ENCODE measurements around the gene FBXL3.

Gene FBXL3

DNA sequence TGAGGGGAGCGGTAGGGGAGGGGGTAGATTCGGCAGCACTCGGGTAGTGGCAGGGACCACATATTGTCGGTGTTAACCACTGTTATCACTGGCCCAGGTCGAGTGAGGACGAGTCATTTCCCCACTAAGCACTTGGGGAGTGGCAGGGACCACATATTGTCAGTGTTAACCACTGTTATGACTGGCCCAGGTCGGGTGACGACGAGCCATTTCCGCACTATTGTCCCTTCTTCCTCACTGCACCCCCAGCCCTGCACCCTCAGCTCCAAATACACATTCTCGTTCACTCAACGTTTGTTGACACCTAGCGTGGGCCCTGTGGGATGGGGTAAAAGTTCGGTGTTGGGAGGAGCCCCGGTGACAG lies 35.5 kb downstream of the FBXL3 start:
- Histone ChIP-seq H3K79me2 (ENCODE audit: control insufficient read depth, insufficient read depth, low read length, poor library complexity) (peaks cover 5% of the 10 kb centered on the region), H3K27ac (ENCODE audit: low read depth, low read length) (no peak overlapping the region), H2BK12ac (ENCODE audit: low read length) (peak overlapping the region; percentile 11), H4K8ac (ENCODE audit: low read depth, low read length) (peak overlapping the region; percentile 95), H3K9ac (ENCODE audit: low read length) (peak overlapping the region; percentile 67), H3K4me2 (ENCODE audit: low read length) (peak overlapping the region; percentile 83), H3K18ac (ENCODE audit: low read length) (peak overlapping the region; percentile 8), H3K4me3 (ENCODE audit: low read depth, low read length) (peak overlapping the region; percentile 87), H2AFZ (ENCODE audit: insufficient read depth, low read length, poor library complexity) (peak overlapping the region; percentile 89), H3K23ac (ENCODE audit: low read length) (no peak overlapping the region), H4K12ac (ENCODE audit: low read depth, low read length) (peak overlapping the region; percentile 78), H2AK5ac (ENCODE audit: low read length) (peak overlapping the region; percentile 74), H4K91ac (ENCODE audit: low read depth, low read length) (peak overlapping the region; percentile 60), H3K27me3 (ENCODE audit: insufficient read depth, low read length) (no peaks in the 10 kb centered on the region), H3K14ac (ENCODE audit: low read length) (peak overlapping the region; percentile 82), H2BK120ac (ENCODE audit: insufficient read depth, low read length, poor library complexity) (peak overlapping the region; percentile 32), H3K9me3 (ENCODE audit: insufficient read depth, low read depth, low read length) (no peaks in the 10 kb centered on the region), H3K79me1 (ENCODE audit: low read length) (peaks cover 8% of the 10 kb centered on the region), H3K4ac (ENCODE audit: low read depth, low read length) (peak overlapping the region; percentile 37), H3K4me1 (ENCODE audit: control insufficient read depth in 1 of 2, insufficient read depth in 2 of 2, low read length in 2 of 2) (peaks cover 6% of the 10 kb centered on the region in 2 experiments), H3K36me3 (ENCODE audit: control insufficient read depth in 1 of 2, insufficient read depth in 2 of 2, low read length in 2 of 2) (peaks cover 0 to 7% of the 10 kb centered on the region in 2 experiments), H2BK5ac (ENCODE audit: low read depth, low read length, poor library complexity) (peak overlapping the region; percentile 38)
- DNase-seq = no peak
- WGBS (ENCODE audit: extremely low coverage, insufficient coverage, insufficient read length) = no CpG with 5 or more reads among the region's 15 CpGs

DNA sequence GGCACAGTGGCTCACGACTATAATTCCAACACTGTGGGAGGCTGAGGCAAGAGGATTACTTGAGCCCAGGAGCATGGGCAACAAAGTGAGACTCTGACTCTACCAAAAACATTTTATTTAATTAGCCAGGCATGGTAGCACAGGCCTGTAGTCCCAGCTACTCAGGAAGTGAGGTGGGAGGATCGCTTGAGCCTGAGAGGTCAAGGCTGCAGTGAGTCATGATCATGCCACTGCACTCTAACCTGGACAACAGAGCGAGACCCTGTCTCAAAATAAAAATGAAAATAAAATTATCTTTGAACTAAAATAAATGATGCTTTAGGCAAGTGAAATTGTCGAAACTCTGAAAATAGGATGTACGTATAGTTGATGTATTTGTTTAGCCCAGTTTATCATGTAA lies 43.3 kb downstream of the FBXL3 start:
- no peak overlapping the region for H3K14ac ChIP-seq (ENCODE audit: low read length)
- no peaks in the 10 kb centered on the region for H3K79me1 ChIP-seq (ENCODE audit: low read length)
- no peak overlapping the region for H4K8ac ChIP-seq (ENCODE audit: low read depth, low read length)
- H3K27me3 ChIP-seq (ENCODE audit: insufficient read depth, low read length) = no peaks in the 10 kb centered on the region
- WGBS (ENCODE audit: extremely low coverage, insufficient coverage, insufficient read length) = no CpG with 5 or more reads among the region's 5 CpGs
- H3K27ac ChIP-seq (ENCODE audit: low read depth, low read length) = no peak overlapping the region
- DNase-seq = peak in 1 of 2 donors; percentile 40
- H2BK5ac ChIP-seq (ENCODE audit: low read depth, low read length, poor library complexity) = no peak overlapping the region
- no peaks in the 10 kb centered on the region for H3K79me2 ChIP-seq (ENCODE audit: control insufficient read depth, insufficient read depth, low read length, poor library complexity)
- H3K9me3 ChIP-seq (ENCODE audit: insufficient read depth, low read depth, low read length) = no peaks in the 10 kb centered on the region
- no peak overlapping the region for H2AFZ ChIP-seq (ENCODE audit: insufficient read depth, low read length, poor library complexity)
- H2BK12ac ChIP-seq (ENCODE audit: low read length) = no peak overlapping the region
- no peaks in the 10 kb centered on the region for H3K36me3 ChIP-seq (ENCODE audit: control insufficient read depth in 1 of 2, insufficient read depth in 2 of 2, low read length in 2 of 2)
- no peak overlapping the region for H3K4ac ChIP-seq (ENCODE audit: low read depth, low read length)
- no peak overlapping the region for H3K4me2 ChIP-seq (ENCODE audit: low read length)
- H2BK120ac ChIP-seq (ENCODE audit: insufficient read depth, low read length, poor library complexity) = no peak overlapping the region
- H2AK5ac ChIP-seq (ENCODE audit: low read length) = no peak overlapping the region
- H3K23ac ChIP-seq (ENCODE audit: low read length) = no peak overlapping the region
- H4K12ac ChIP-seq (ENCODE audit: low read depth, low read length) = no peak overlapping the region
- no peak overlapping the region for H3K18ac ChIP-seq (ENCODE audit: low read length)
- H3K4me3 ChIP-seq (ENCODE audit: low read depth, low read length) = no peak overlapping the region
- no peaks in the 10 kb centered on the region for H3K4me1 ChIP-seq (ENCODE audit: control insufficient read depth in 1 of 2, insufficient read depth in 2 of 2, low read length in 2 of 2)
- no peak overlapping the region for H3K9ac ChIP-seq (ENCODE audit: low read length)
- H4K91ac ChIP-seq (ENCODE audit: low read depth, low read length) = no peak overlapping the region

- Histone ChIP-seq H3K23ac (ENCODE audit: low read length) (no peak overlapping the region), H3K79me1 (ENCODE audit: low read length) (peaks cover 2% of the 10 kb centered on the region), H4K12ac (ENCODE audit: low read depth, low read length) (no peak overlapping the region)
Measured at GRCh38 chr13:76982061-76982460, 44.9 kb downstream of the FBXL3 start.

GRCh38 chr13:76980075-76980718 lies 46.8 kb downstream of the FBXL3 start:
- Histone ChIP-seq H3K23ac (ENCODE audit: low read length) (no peak overlapping the region), H3K4me3 (ENCODE audit: low read depth, low read length) (no peak overlapping the region), H3K9ac (ENCODE audit: low read length) (no peak overlapping the region), H2BK120ac (ENCODE audit: insufficient read depth, low read length, poor library complexity) (no peak overlapping the region), H3K18ac (ENCODE audit: low read length) (no peak overlapping the region), H4K12ac (ENCODE audit: low read depth, low read length) (no peak overlapping the region), H2AFZ (ENCODE audit: insufficient read depth, low read length, poor library complexity) (peak overlapping the region; percentile 25), H2AK5ac (ENCODE audit: low read length) (no peak overlapping the region), H3K79me1 (ENCODE audit: low read length) (peaks cover 2% of the 10 kb centered on the region), H3K79me2 (ENCODE audit: control insufficient read depth, insufficient read depth, low read length, poor library complexity) (peaks cover 2% of the 10 kb centered on the region), H2BK12ac (ENCODE audit: low read length) (no peak overlapping the region), H4K91ac (ENCODE audit: low read depth, low read length) (peak overlapping the region; percentile 59), H3K4me1 (ENCODE audit: control insufficient read depth in 1 of 2, insufficient read depth in 2 of 2, low read length in 2 of 2) (peaks cover 0 to 8% of the 10 kb centered on the region in 2 experiments), H3K4ac (ENCODE audit: low read depth, low read length) (no peak overlapping the region), H3K14ac (ENCODE audit: low read length) (no peak overlapping the region), H2BK5ac (ENCODE audit: low read depth, low read length, poor library complexity) (no peak overlapping the region), H3K27me3 (ENCODE audit: insufficient read depth, low read length) (no peaks in the 10 kb centered on the region), H4K8ac (ENCODE audit: low read depth, low read length) (no peak overlapping the region), H3K4me2 (ENCODE audit: low read length) (peak overlapping the region; percentile 43), H3K36me3 (ENCODE audit: control insufficient read depth in 1 of 2, insufficient read depth in 2 of 2, low read length in 2 of 2) (peaks cover 0 to 2% of the 10 kb centered on the region in 2 experiments), H3K9me3 (ENCODE audit: insufficient read depth, low read depth, low read length) (no peaks in the 10 kb centered on the region), H3K27ac (ENCODE audit: low read depth, low read length) (no peak overlapping the region)
- DNase-seq = peak; percentile 66 to 84
- no CpG with 5 or more reads among the region's 34 CpGs for WGBS (ENCODE audit: extremely low coverage, insufficient coverage, insufficient read length)

More at GRCh38 chr13:76982061-76982460, 44.9 kb downstream of the FBXL3 start:
- Histone ChIP-seq H3K27ac (ENCODE audit: low read depth, low read length) (no peak overlapping the region), H2AFZ (ENCODE audit: insufficient read depth, low read length, poor library complexity) (no peak overlapping the region), H4K91ac (ENCODE audit: low read depth, low read length) (no peak overlapping the region), H3K79me2 (ENCODE audit: control insufficient read depth, insufficient read depth, low read length, poor library complexity) (peaks cover 2% of the 10 kb centered on the region), H3K9ac (ENCODE audit: low read length) (no peak overlapping the region), H2AK5ac (ENCODE audit: low read length) (no peak overlapping the region), H3K36me3 (ENCODE audit: control insufficient read depth in 1 of 2, insufficient read depth in 2 of 2, low read length in 2 of 2) (peaks cover 0 to 2% of the 10 kb centered on the region in 2 experiments), H2BK120ac (ENCODE audit: insufficient read depth, low read length, poor library complexity) (no peak overlapping the region), H3K18ac (ENCODE audit: low read length) (no peak overlapping the region), H3K4ac (ENCODE audit: low read depth, low read length) (no peak overlapping the region), H3K4me3 (ENCODE audit: low read depth, low read length) (no peak overlapping the region), H2BK5ac (ENCODE audit: low read depth, low read length, poor library complexity) (no peak overlapping the region), H3K27me3 (ENCODE audit: insufficient read depth, low read length) (no peaks in the 10 kb centered on the region), H3K14ac (ENCODE audit: low read length) (no peak overlapping the region), H2BK12ac (ENCODE audit: low read length) (no peak overlapping the region), H3K4me2 (ENCODE audit: low read length) (no peak overlapping the region), H3K4me1 (ENCODE audit: control insufficient read depth in 1 of 2, insufficient read depth in 2 of 2, low read length in 2 of 2) (no peaks in the 10 kb centered on the region), H3K9me3 (ENCODE audit: insufficient read depth, low read depth, low read length) (no peaks in the 10 kb centered on the region), H4K8ac (ENCODE audit: low read depth, low read length) (no peak overlapping the region)
- WGBS (ENCODE audit: extremely low coverage, insufficient coverage, insufficient read length) = no CpG with 5 or more reads among the region's 6 CpGs
- peak in 1 of 2 donors; percentile 37 for DNase-seq
